SK-N-MC (cell line): Measurements from ENCODE around the gene ZG16.
A peak's percentile ranks its signal among the peaks of the same experiment; 100 is the strongest.

ENCODE experiments used
- DNase-seq: peaks from one replicate; pipeline ENCODE4 v3.0.0-alpha.2; 2011; ENCODE audit warnings: low read depth, low spot score
- H3K27ac ChIP-seq: fragments of 200-600 bp; sonication (generic); 2 replicates; pipeline ENCODE4 v1.5.1; 2016; ENCODE audit warnings: mixed run types
- H3K36me3 ChIP-seq: fragments of 200-600 bp; sonication (generic); 2 replicates; pipeline ENCODE4 v1.6.1; 2017; ENCODE audit warnings: antibody characterized with exemption, low read length, mixed read lengths; ENCODE audit not compliant: insufficient read depth
- H3K4me3 ChIP-seq: fragments of 200-600 bp; sonication (generic); 2 replicates; pipeline ENCODE4 v1.5.1; 2016
- H3K9ac ChIP-seq: fragments of 200-600 bp; sonication (generic); 2 replicates; pipeline ENCODE4 v1.8.0; 2017; ENCODE audit warnings: mixed run types, mixed read lengths; ENCODE audit not compliant: insufficient read length
- H3K9me3 ChIP-seq: fragments of 200-600 bp; sonication (generic); 2 replicates; pipeline ENCODE4 v1.6.1; 2017; ENCODE audit warnings: low read depth, mild to moderate bottlenecking, antibody characterized with exemption, low read length, moderate library complexity, mixed read lengths
- EZH2 ChIP-seq: fragments of 200-600 bp; sonication (generic); IDR thresholded peaks from one replicate; pipeline ENCODE4 v1.6.1; 2017; ENCODE audit warnings: antibody characterized with exemption
- FOXP2 ChIP-seq: optimal IDR thresholded peaks from 2 replicates; pipeline ENCODE3; 2011; ENCODE audit warnings: mild to moderate bottlenecking, moderate library complexity; ENCODE audit not compliant: insufficient read depth; ENCODE audit errors: extremely low read length, control extremely low read depth
- POLR2AphosphoS5 ChIP-seq: IDR thresholded peaks from 2 replicates; pipeline ENCODE4 v1.6.1; 2012; ENCODE audit warnings: mild to moderate bottlenecking, low read depth, low read length, borderline replicate concordance

The ZG16 gene

DNA sequence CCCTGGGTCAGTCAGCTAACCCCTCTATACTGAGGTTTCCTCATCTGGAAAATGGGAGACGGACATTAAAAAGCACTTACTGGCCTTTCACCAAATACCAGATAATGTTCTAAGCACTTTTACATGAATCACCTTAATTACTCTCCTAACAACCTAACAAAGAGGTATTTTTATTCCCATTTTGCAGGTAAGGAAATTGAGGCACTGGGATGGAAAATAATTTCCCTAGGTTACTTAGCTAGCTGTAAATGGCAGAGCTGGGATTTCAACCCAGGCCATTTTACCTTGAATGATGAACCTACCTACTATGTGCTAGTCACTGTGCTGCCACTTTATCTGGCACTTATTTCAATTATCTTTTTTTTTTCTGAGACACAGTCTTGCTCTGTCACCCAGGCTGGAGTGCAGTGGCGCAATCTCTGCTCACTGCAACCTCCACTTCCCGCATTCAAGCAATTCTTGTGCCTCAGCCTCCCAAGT is 16.2 kb downstream of the ZG16 start:
- no peak overlapping the region for H3K9ac ChIP-seq
- H3K9me3 ChIP-seq, result no peaks in the 10 kb centered on the region
- no peak for DNase-seq
- no peak for TF ChIP-seq EZH2
- TF ChIP-seq POLR2AphosphoS5, result no peak
- no peak for TF ChIP-seq FOXP2
- H3K4me3 ChIP-seq, result no peak overlapping the region
- H3K36me3 ChIP-seq, result peaks cover 44% of the 10 kb centered on the region
- H3K27ac ChIP-seq, result no peak overlapping the region

- no peak overlapping the region for H3K4me3 ChIP-seq
- TF ChIP-seq EZH2, result no peak
- TF ChIP-seq POLR2AphosphoS5, result no peak
- no peak for TF ChIP-seq FOXP2
- H3K9ac ChIP-seq, result no peak overlapping the region
- H3K27ac ChIP-seq, result peak overlapping the region; percentile 97
- DNase-seq, result no peak
- no peaks in the 10 kb centered on the region for H3K9me3 ChIP-seq
- H3K36me3 ChIP-seq, result peaks cover 61% of the 10 kb centered on the region
These were observed 24.4 kb downstream of the ZG16 start for GRCh38 chr16:29802416-29802935.

DNA sequence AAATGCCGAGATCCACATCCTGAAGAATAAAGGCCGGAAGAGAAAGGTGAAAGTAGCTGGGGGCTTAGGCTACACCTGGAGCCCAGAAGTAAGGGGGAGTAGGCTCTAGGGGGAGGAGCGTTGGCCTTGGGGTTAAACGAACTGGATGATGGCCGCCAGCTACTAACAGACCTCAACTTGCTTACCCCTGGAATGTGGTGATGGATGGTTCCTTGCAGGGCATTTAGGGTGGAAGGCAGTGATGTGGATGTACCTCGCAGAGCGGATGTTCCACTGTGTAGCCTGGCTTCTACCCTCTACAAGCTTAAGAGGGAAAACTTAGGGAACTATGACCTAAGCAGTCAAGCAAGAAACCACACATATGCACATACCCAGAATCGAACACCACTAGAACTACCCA is 26.0 kb downstream of the ZG16 start:
- Histone ChIP-seq H3K27ac (peak overlapping the region; percentile 97), H3K9ac (peak overlapping the region; percentile 91), H3K4me3 (peak overlapping the region; percentile 83), H3K36me3 (peaks cover 58% of the 10 kb centered on the region), H3K9me3 (no peaks in the 10 kb centered on the region)
- TF ChIP-seq EZH2 (no peak), POLR2AphosphoS5 (no peak; the same call in 1 of the 2 replicates), FOXP2 (no peak)
- DNase-seq, result no peak

DNA sequence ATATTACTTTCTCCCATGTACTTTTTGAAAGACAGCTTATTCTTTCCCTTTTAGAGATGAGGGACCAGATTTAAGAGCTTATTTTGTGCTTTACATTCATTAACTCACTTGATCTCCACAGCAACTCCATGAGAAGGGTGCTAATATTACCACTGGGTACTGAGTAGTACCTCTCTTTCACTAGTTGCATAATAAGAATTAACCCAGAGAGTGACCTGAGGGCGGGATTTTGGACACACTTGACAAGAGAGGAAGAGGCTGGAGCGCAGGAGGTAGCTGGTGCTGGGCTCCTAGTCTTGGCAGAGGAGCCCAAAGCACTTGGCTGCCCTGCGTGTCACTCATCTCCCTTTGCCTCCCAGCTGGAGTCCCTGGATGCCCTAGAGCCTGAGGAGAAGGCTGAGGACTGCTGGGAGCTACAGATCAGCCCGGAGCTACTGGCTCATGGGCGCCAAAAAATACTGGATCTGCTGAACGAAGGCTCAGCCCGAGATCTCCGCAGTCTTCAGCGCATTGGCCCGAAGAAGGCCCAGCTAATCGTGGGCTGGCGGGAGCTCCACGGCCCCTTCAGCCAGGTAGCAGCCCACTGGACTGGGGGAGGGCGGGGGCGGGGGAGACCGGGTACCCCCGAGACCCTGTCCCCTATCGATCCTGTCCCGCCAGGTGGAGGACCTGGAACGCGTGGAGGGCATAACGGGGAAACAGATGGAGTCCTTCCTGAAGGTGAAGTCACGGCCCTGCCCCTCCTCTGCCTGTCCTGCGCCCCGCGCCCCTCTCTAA is 26.6 kb downstream of the ZG16 start:
- no peak for TF ChIP-seq EZH2
- no peak for TF ChIP-seq FOXP2
- no peak for TF ChIP-seq POLR2AphosphoS5
- Histone ChIP-seq H3K9ac (peak overlapping the region; percentile 91), H3K4me3 (peak overlapping the region; percentile 83), H3K36me3 (peaks cover 58% of the 10 kb centered on the region), H3K27ac (peak overlapping the region; percentile 97), H3K9me3 (no peaks in the 10 kb centered on the region)
- no peak for DNase-seq

- peak overlapping the region; percentile 83 for H3K4me3 ChIP-seq
- TF ChIP-seq FOXP2 (no peak), POLR2AphosphoS5 (peak; percentile 90)
- H3K9ac ChIP-seq, result peak overlapping the region; percentile 91
- peaks cover 59% of the 10 kb centered on the region for H3K36me3 ChIP-seq
- peak overlapping the region; percentile 97 for H3K27ac ChIP-seq
- H3K9me3 ChIP-seq, result no peaks in the 10 kb centered on the region
- peak; percentile 85 for DNase-seq
These were observed 27.4 kb downstream of the ZG16 start for GRCh38 chr16:29805232-29806098.

DNA sequence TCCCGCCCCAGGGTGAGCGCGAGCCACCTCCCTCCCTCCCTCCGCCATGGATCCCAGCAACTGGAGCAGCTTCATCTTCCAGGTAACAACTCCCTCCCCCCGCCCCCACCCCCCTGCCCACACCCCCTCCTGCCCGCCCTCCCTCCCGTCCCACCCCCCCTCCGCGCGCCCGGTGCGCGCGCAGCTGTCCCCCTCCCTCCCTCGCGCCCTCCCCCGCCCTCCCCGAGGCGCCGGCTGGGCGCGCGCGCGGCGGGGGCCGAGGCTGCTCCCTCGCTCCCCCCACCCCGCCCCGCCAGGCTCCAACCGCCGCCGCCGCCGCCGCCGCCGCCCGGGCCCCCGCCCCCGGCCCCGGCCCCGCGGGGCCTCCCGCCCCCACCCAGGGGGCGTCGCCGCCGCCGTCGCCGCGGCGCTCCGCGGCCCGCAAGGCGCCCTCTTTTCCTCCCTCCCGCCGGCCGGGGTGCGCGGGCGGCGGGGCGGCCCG is 28.1 kb downstream of the ZG16 start, which contains the start of gene MAZ:
MAZ (plus strand) TSS at position 431 of the 481 bp plus-strand sequence. CDS start 173 bp downstream, outside the sequence.
- TF ChIP-seq EZH2 (no peak), FOXP2 (no peak), POLR2AphosphoS5 (no peak)
- Histone ChIP-seq H3K36me3 (peaks cover 56% of the 10 kb centered on the region), H3K4me3 (peak within 1 kb of the TSS; percentile 91), H3K9ac (peak within 1 kb of the TSS; percentile 91), H3K27ac (peak within 1 kb of the TSS; percentile 97), H3K9me3 (no peaks in the 10 kb centered on the region)
- DNase-seq, result peak; percentile 60

GRCh38 chr16:29806641-29807425 is 28.8 kb downstream of the ZG16 start:
- H3K9me3 ChIP-seq, result no peaks in the 10 kb centered on the region
- peaks cover 49% of the 10 kb centered on the region for H3K36me3 ChIP-seq
- peak overlapping the region; percentile 95 for H3K27ac ChIP-seq
- peak overlapping the region; percentile 91 for H3K4me3 ChIP-seq
- no peak for DNase-seq
- peak overlapping the region; percentile 87 for H3K9ac ChIP-seq
- TF ChIP-seq POLR2AphosphoS5 (peak; percentile 75), FOXP2 (no peak)

GRCh38 chr16:29807426-29808218 is 29.6 kb downstream of the ZG16 start:
- peak; percentile 86 for TF ChIP-seq POLR2AphosphoS5
- TF ChIP-seq FOXP2, result no peak
- peak overlapping the region; percentile 79 for H3K9ac ChIP-seq
- peak; percentile 70 for DNase-seq
- peaks cover 44% of the 10 kb centered on the region for H3K36me3 ChIP-seq
- no peaks in the 10 kb centered on the region for H3K9me3 ChIP-seq
- H3K27ac ChIP-seq, result peak overlapping the region; percentile 95
- H3K4me3 ChIP-seq, result peak overlapping the region; percentile 91
